A549 (cell line): ENCODE data around the gene STK35. TPM values are rescaled to one million over a fixed set of nuclear protein-coding genes. Genes with fewer than 3 reads are reported as not detected.
A peak's percentile ranks its signal among the peaks of the same experiment; 100 is the strongest.

ENCODE experiments used
- ATAC-seq, 2 experiments: fragments of 200-7000 bp in 1 of 2; fragments of >200 bp in 1 of 2; cut with Nextera tagmentation in 1 of 2; cut with Tn5 transposase in 1 of 2; 3 replicates each; pipeline versions ENCODE4 v1.8.0 to v1.9.1; 2018 to 2020; ENCODE audit warnings: mild to moderate bottlenecking in 1 of 2, moderate library complexity in 1 of 2
- CTCF ChIA-PET: fragments of 300-600 bp; sonication (Branson Sonifier 250); formaldehyde crosslinking; extraction: SDS; loops from one replicate; lab custom pipeline; 2021; ENCODE audit warnings: antibody characterized with exemption, inconsistent platforms; lab: Yijun Ruan, JAX
- POLR2A ChIA-PET: fragments of 350-600 bp; formaldehyde crosslinking; extraction: SDS; loops from one replicate; lab custom pipeline; 2021; ENCODE audit warnings: antibody characterized with exemption, inconsistent platforms; lab: Yijun Ruan, JAX
- DNase-seq, 2 experiments: peaks; one replicate each; pipeline versions ENCODE4 v3.0.0 to v3.0.0-alpha.2; 2011 to 2016; ENCODE audit warnings: low read depth in 1 of 2, low spot score in 1 of 2
- FAIRE-seq: peaks from 2 replicates; lab custom pipeline; 2011; peaks lifted over from hg19 to GRCh38; lab: Jason Lieb, UNC
- H3K27ac ChIP-seq, 2 experiments: fragments of >200 bp; sonication (Bioruptor Twin); formaldehyde crosslinking; 3 replicates each; pipeline ENCODE4 v1.5.1; 2016 to 2017
- H3K4me1 ChIP-seq: fragments of >200 bp; sonication (Bioruptor Twin); formaldehyde crosslinking; 3 replicates; pipeline ENCODE4 v1.6.1; 2016
- H3K4me2 ChIP-seq: fragments of >200 bp; sonication (Bioruptor Twin); formaldehyde crosslinking; 3 replicates; pipeline ENCODE4 v1.6.1; 2016
- H3K4me3 ChIP-seq: fragments of >200 bp; sonication (Bioruptor Twin); formaldehyde crosslinking; 3 replicates; pipeline ENCODE4 v1.5.1; 2016
- H3K9me3 ChIP-seq: fragments of >200 bp; sonication (Bioruptor Twin); formaldehyde crosslinking; 3 replicates; pipeline ENCODE4 v1.6.1; 2016
- CEBPB ChIP-seq, 2 experiments: fragments of >200 bp in 1 of 2; sonication (Bioruptor Twin) in 1 of 2; formaldehyde crosslinking in 1 of 2; IDR thresholded peaks; 2 replicates each; pipeline ENCODE4 v1.6.1; 2012 to 2016
- GATA3 ChIP-seq: IDR thresholded peaks from 2 replicates; pipeline ENCODE4 v1.6.1; 2012; ENCODE audit warnings: borderline replicate concordance
- HDAC2 ChIP-seq: fragments of 200-600 bp; sonication (generic); IDR thresholded peaks from 2 replicates; pipeline ENCODE4 v1.6.1; 2016
- HOXA7 ChIP-seq: fragments of 250-450 bp; sonication (Bioruptor Pico); IDR thresholded peaks from 2 replicates; pipeline ENCODE4 v1.5.0; 2020; ENCODE audit warnings: mild to moderate bottlenecking, moderate library complexity
- HOXB5 ChIP-seq: fragments of 250-450 bp; sonication (Bioruptor Pico); IDR thresholded peaks from 2 replicates; pipeline ENCODE4 v1.5.0; 2020; ENCODE audit warnings: mild to moderate bottlenecking, moderate library complexity
- KDM5A ChIP-seq: fragments of 200-600 bp; sonication (generic); IDR thresholded peaks from 2 replicates; pipeline ENCODE4 v1.6.1; 2016; ENCODE audit warnings: antibody characterized with exemption, mild to moderate bottlenecking
- NFE2L2 ChIP-seq: fragments of 150-350 bp; conservative IDR thresholded peaks from 2 replicates; pipeline ENCODE4 v1.6.1; 2014; ENCODE audit warnings: low read length
- ZNF302 ChIP-seq: fragments of 250-450 bp; sonication (Bioruptor Pico); IDR thresholded peaks from 2 replicates; pipeline ENCODE4 v1.9.0; 2021; ENCODE audit warnings: inconsistent platforms, mild to moderate bottlenecking, moderate library complexity
- ZSCAN20 ChIP-seq: fragments of 250-450 bp; sonication (Bioruptor Pico); IDR thresholded peaks from 2 replicates; pipeline ENCODE4 v1.8.0; 2022; ENCODE audit warnings: mild to moderate bottlenecking, moderate library complexity
- WGBS: methylation state at CpG from one replicate; pipeline ENCODE4 v1.1.6; 2017; ENCODE audit errors: missing lambda C conversion rate; 5-methylcytosine and 5-hydroxymethylcytosine counted together
- polyA minus RNA-seq: library from RNA; depleted of rRNA, polyadenylated mRNA; stranded (reverse); fragments of >200 nt; gene quantifications from 2 replicates; pipeline ENCODE4 v1.2.3, GENCODE V29; 2011; rRNA and poly(A)+ RNA removed
- polyA plus RNA-seq, 4 experiments: library from polyadenylated mRNA; depleted of rRNA in 3 of 4; stranded (reverse); fragments of >200 nt; fragmentation: RNase III in 1 of 4; extraction: RNeasy Plus Mini Kit Qiagen cat#74134 plus additional on column Dnase treatment in 1 of 4; gene quantifications; 2 replicates in 3 of 4; 3 replicates in 1 of 4; pipeline ENCODE4 v1.2.3, GENCODE V29; 2011 to 2017
- TF ChIP-seq, protein P1 (sequence below): fragments of 450-650 bp; IDR thresholded peaks from 2 replicates; pipeline ENCODE4 v1.6.1; 2014; ENCODE audit warnings: antibody characterized with exemption
- TF ChIP-seq, protein P2 (sequence below): IDR thresholded peaks from 2 replicates; pipeline ENCODE4 v1.6.1; 2012; ENCODE audit warnings: low read depth, borderline replicate concordance
- TF ChIP-seq, protein P3 (sequence below): fragments of 150-350 bp; IDR thresholded peaks from 2 replicates; pipeline ENCODE4 v1.6.1; 2014; ENCODE audit warnings: low read depth, mild to moderate bottlenecking, low read length

STK35 gene
- polyA plus RNA-seq (2011; rRNA removed), result 9.0 and 11.5 TPM in 2 replicates
- 6.3 and 8.9 TPM in 2 replicates for polyA plus RNA-seq (2012; cell fraction: cytosol; rRNA removed)
- polyA plus RNA-seq (2012; cell fraction: nucleus; rRNA removed), result 16.9 and 20.7 TPM in 2 replicates
- 9.5 to 10.1 TPM (median 10.0 TPM) in 3 replicates for polyA plus RNA-seq (2017; fragmentation: RNase III; extraction: RNeasy Plus Mini Kit Qiagen cat#74134 plus additional on column Dnase treatment)
- 20.5 and 22.2 TPM in 2 replicates for polyA minus RNA-seq

DNA sequence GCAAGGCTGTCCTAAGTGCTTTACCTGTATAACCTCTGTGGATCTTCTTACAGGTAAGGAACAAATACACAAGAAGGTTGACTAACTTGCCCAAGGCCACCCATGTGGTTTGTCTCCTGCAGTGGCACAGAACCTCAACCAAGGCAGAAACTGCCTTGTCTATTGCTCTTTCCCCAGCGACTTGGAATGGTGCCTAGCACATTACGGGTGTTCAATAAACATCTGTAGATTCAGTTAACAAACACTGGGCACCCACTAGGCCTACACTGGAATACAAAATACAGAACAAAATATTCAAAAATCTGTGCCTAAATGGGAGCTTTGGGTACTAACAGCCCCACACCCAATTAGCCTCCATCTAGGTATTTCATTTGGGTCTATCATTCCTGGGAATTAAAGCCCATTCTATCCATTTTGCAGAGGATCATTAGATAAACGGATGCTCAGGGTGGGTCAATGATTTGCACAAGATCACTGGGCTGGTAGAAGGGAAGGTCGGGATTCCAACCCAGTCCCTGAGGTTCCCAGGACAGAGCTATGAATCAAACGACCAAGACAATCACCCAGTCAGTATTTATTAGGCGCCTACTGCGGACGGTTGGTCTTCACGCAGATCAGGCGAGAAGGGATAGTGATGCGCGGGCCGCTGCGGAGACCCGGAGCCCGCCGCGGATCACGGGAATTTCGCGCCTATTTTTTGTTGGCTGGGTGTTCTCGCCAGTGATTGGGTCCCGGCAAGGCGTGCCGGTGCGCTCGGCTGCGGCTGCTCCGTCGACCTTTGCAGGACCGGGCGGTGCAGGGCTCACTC, at the start of gene STK35:
TSS of gene STK35 (plus strand) at position 771 of the 808 bp plus-strand sequence. CDS start 55 bp downstream, outside the sequence.
- Histone ChIP-seq H3K27ac (peak within 1 kb of the TSS; percentile 97 to 98), H3K4me1 (peaks cover 26% of the 10 kb centered on the region; the same call in 2 of the 3 replicates), H3K9me3 (no peaks in the 10 kb centered on the region), H3K4me2 (peak within 1 kb of the TSS; percentile 90), H3K4me3 (peak within 1 kb of the TSS; percentile 92)
- TF ChIP-seq, protein P1, sequence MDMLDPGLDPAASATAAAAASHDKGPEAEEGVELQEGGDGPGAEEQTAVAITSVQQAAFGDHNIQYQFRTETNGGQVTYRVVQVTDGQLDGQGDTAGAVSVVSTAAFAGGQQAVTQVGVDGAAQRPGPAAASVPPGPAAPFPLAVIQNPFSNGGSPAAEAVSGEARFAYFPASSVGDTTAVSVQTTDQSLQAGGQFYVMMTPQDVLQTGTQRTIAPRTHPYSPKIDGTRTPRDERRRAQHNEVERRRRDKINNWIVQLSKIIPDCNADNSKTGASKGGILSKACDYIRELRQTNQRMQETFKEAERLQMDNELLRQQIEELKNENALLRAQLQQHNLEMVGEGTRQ, result peak; percentile 44; the same call in 1 of the 2 replicates
- TF ChIP-seq, protein P2, sequence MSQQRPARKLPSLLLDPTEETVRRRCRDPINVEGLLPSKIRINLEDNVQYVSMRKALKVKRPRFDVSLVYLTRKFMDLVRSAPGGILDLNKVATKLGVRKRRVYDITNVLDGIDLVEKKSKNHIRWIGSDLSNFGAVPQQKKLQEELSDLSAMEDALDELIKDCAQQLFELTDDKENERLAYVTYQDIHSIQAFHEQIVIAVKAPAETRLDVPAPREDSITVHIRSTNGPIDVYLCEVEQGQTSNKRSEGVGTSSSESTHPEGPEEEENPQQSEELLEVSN, result 0 out of 2 replicates have a peak, but pooled peaks have one; percentile 55
- TF ChIP-seq HDAC2, result no peak
- TF ChIP-seq KDM5A, result 0 out of 2 replicates have a peak, but pooled peaks have one; percentile 40
- CTCF ChIA-PET, result interaction anchor here (1.0 to 4.2 kb wide), 4 partner anchors 7 to 337 kb away, joined by 3 to 30 read pairs (median 10); no protein-coding TSS in a partner anchor
- ATAC-seq, result peak; percentile 80 to 88
- 2% methylated on average over 22 of the region's 32 CpGs for WGBS
- peak; percentile 67 for FAIRE-seq
- POLR2A ChIA-PET, result no interaction called here
- peak in 1 of 2 experiments; percentile 91 for DNase-seq

DNA sequence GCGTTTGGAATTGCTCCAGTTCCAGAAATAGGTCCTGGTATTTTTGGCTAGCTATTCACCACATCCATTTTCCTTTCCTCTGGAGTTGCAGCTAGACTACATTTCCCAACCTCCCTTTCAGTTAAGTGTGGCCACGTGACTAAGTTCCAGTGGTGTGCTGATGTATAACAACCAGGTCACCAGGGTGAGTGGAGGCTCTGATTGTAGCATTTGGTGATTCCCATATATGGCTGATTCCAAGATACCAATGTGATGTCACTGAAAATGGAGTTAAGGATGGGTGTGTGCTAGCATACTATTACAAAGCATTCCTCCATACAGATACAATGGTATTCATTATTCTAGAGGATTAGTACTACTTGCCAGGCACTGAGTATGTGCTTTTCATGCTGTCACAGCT, 49.7 kb upstream of the STK35 start:
- CTCF ChIA-PET, result interaction anchor here (1.1 to 1.6 kb wide), 2 partner anchors 111 to 400 kb away, joined by 3 read pairs; no protein-coding TSS in a partner anchor
- FAIRE-seq, result no peak

DNA sequence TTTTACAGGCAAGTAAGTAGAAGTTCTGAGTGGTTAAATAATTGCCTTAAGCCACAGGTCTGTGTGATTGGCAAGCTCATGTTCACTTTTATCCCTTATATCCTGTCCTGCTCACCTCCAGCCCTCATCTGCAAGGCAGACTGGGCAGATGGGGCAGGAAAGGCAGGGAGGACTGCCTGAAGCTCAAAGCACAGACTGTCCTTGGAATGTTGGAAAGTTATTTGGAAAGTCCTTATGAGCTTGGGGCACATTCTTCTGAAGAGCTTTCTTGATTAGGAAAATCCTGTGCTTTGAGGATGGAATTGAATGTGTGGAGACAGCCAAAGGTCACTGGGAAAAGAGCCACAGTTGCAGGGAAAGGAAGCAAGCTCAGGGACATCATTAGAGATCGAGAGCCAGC, 48.9 kb upstream of the STK35 start:
- H3K4me2 ChIP-seq, result no peak overlapping the region
- POLR2A ChIA-PET, result no interaction called here
- CTCF ChIA-PET, result interaction anchor here (0.9 to 1.6 kb wide), 5 partner anchors 40 to 400 kb away, joined by 3 to 5 read pairs (median 3); no protein-coding TSS in a partner anchor
- H3K9me3 ChIP-seq, result peaks cover 10% of the 10 kb centered on the region; the same call in 1 of the 3 replicates
- H3K4me1 ChIP-seq, result no peaks in the 10 kb centered on the region
- FAIRE-seq, result no peak
- WGBS, result 0% methylated on average over 1 of the region's 1 CpG
- H3K4me3 ChIP-seq, result no peak overlapping the region
- H3K27ac ChIP-seq, result no peak overlapping the region
- no peak for ATAC-seq
- no peak for DNase-seq
- TF ChIP-seq NFE2L2, result no peak
- TF ChIP-seq, protein P3, sequence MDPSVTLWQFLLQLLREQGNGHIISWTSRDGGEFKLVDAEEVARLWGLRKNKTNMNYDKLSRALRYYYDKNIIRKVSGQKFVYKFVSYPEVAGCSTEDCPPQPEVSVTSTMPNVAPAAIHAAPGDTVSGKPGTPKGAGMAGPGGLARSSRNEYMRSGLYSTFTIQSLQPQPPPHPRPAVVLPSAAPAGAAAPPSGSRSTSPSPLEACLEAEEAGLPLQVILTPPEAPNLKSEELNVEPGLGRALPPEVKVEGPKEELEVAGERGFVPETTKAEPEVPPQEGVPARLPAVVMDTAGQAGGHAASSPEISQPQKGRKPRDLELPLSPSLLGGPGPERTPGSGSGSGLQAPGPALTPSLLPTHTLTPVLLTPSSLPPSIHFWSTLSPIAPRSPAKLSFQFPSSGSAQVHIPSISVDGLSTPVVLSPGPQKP, result no peak
- no peak for TF ChIP-seq ZNF302 (CRISPR knock-in tag)
- TF ChIP-seq, all 56 proteins: peak for 0

More for the DNA sequence above, 49.7 kb upstream of the STK35 start:
- ATAC-seq, result no peak
- no peak overlapping the region for H3K4me2 ChIP-seq
- peaks cover 10% of the 10 kb centered on the region; the same call in 1 of the 3 replicates for H3K9me3 ChIP-seq
- H3K27ac ChIP-seq, result no peak overlapping the region
- no peak for TF ChIP-seq CEBPB (IDR thresholded peaks at IDR 0.05)
- no peak for TF ChIP-seq GATA3
- TF ChIP-seq, protein P1, result peak; percentile 54; the same call in 1 of the 2 replicates
- no peak for TF ChIP-seq ZSCAN20
- no peak for TF ChIP-seq HOXB5
- TF ChIP-seq HDAC2, result no peak
- TF ChIP-seq HOXA7 (CRISPR knock-in tag), result no peak
- no peaks in the 10 kb centered on the region for H3K4me1 ChIP-seq
- WGBS, result 0% methylated on average over 2 of the region's 2 CpGs
- H3K4me3 ChIP-seq, result no peak overlapping the region
- DNase-seq, result peak in 1 of 2 experiments; percentile 13
- POLR2A ChIA-PET, result no interaction called here
